SK-N-SH treated with all-trans-retinoic acid at 6 μM for 48 hours (cell line): ENCODE data around the gene KRT80.

ENCODE experiments used
- ATAC-seq: fragments of 200-7000 bp; cut with Tn5 transposase; 3 replicates; pipeline ENCODE4 v1.9.1; 2020; ENCODE audit warnings: mild to moderate bottlenecking, moderate library complexity
- ARNTL ChIP-seq: fragments of 450-650 bp; formaldehyde crosslinking; IDR thresholded peaks from 2 replicates; pipeline ENCODE4 v1.5.0; 2020; ENCODE audit warnings: low read depth, mild to moderate bottlenecking, moderate library complexity, borderline replicate concordance
- BACH2 ChIP-seq: fragments of 250-450 bp; sonication (Bioruptor Pico); IDR thresholded peaks from 2 replicates; pipeline ENCODE4 v1.9.0; 2021; ENCODE audit warnings: mild to moderate bottlenecking, borderline replicate concordance
- CSDC2 ChIP-seq: fragments of 250-450 bp; sonication (Bioruptor Pico); IDR thresholded peaks from 2 replicates; pipeline ENCODE4 v1.5.0; 2020; ENCODE audit warnings: mild to moderate bottlenecking, moderate library complexity
- GLIS3 ChIP-seq: fragments of 250-450 bp; sonication (Bioruptor Pico); IDR thresholded peaks from 2 replicates; pipeline ENCODE4 v1.5.0; 2020; ENCODE audit warnings: mild to moderate bottlenecking, moderate library complexity
- ISL1 ChIP-seq: fragments of 250-450 bp; sonication (Bioruptor Pico); IDR thresholded peaks from 2 replicates; pipeline ENCODE4 v2.1.2; 2022; ENCODE audit warnings: mild to moderate bottlenecking, moderate library complexity
- OSR1 ChIP-seq: fragments of 250-450 bp; sonication (Bioruptor Pico); IDR thresholded peaks from 2 replicates; pipeline ENCODE4 v1.8.0; 2022; ENCODE audit warnings: moderate library complexity, mild to moderate bottlenecking, inconsistent platforms
- PPARA ChIP-seq: fragments of 250-450 bp; sonication (Bioruptor Pico); IDR thresholded peaks from 2 replicates; pipeline ENCODE4 v1.5.0; 2020; ENCODE audit warnings: mild to moderate bottlenecking, borderline replicate concordance
- RARB ChIP-seq: fragments of 250-450 bp; sonication (Bioruptor Pico); IDR thresholded peaks from 2 replicates; pipeline ENCODE4 v1.8.0; 2021; ENCODE audit warnings: mild to moderate bottlenecking, moderate library complexity
- SNAI2 ChIP-seq: fragments of 250-450 bp; sonication (Bioruptor Pico); IDR thresholded peaks from 2 replicates; pipeline ENCODE4 v1.5.0; 2020; ENCODE audit warnings: mild to moderate bottlenecking, moderate library complexity
- TCF4 ChIP-seq: fragments of 250-450 bp; sonication (Bioruptor Pico); IDR thresholded peaks from 2 replicates; pipeline ENCODE4 v1.8.0; 2021; ENCODE audit warnings: mild to moderate bottlenecking, moderate library complexity, borderline replicate concordance
- TOX ChIP-seq: fragments of 250-450 bp; sonication (Bioruptor Pico); IDR thresholded peaks from 2 replicates; pipeline ENCODE4 v1.8.0; 2021; ENCODE audit warnings: mild to moderate bottlenecking, moderate library complexity, borderline replicate concordance
- ZFP3 ChIP-seq: fragments of 250-450 bp; sonication (Bioruptor Pico); IDR thresholded peaks from 2 replicates; pipeline ENCODE4 v1.5.0; 2020; ENCODE audit warnings: mild to moderate bottlenecking, moderate library complexity
- ZFP30 ChIP-seq: fragments of 450-650 bp; formaldehyde crosslinking; IDR thresholded peaks from 2 replicates; pipeline ENCODE4 v1.5.0; 2022; ENCODE audit warnings: mild to moderate bottlenecking, moderate library complexity
- ZNF565 ChIP-seq: fragments of 450-650 bp; formaldehyde crosslinking; conservative IDR thresholded peaks from 2 replicates; pipeline ENCODE4 v1.5.0; 2020; ENCODE audit warnings: low read depth, mild to moderate bottlenecking, moderate library complexity
- ZNF70 ChIP-seq: fragments of 450-650 bp; formaldehyde crosslinking; IDR thresholded peaks from 2 replicates; pipeline ENCODE4 v1.5.0; 2020; ENCODE audit warnings: mild to moderate bottlenecking, moderate library complexity
- ZNF8 ChIP-seq: fragments of 450-650 bp; formaldehyde crosslinking; IDR thresholded peaks from 2 replicates; pipeline ENCODE4 v1.5.0; 2020; ENCODE audit warnings: mild to moderate bottlenecking, moderate library complexity
- TF ChIP-seq, protein P1 (sequence below): fragments of 250-450 bp; sonication (Bioruptor Pico); IDR thresholded peaks from 2 replicates; pipeline ENCODE4 v1.8.0; 2021; ENCODE audit warnings: low read depth, mild to moderate bottlenecking, moderate library complexity, borderline replicate concordance
- TF ChIP-seq, protein P2 (sequence below): fragments of 250-450 bp; sonication (Bioruptor Pico); IDR thresholded peaks from 2 replicates; pipeline ENCODE4 v1.8.0; 2020; ENCODE audit warnings: mild to moderate bottlenecking, moderate library complexity, borderline replicate concordance
- TF ChIP-seq, protein P3 (sequence below): fragments of 250-450 bp; sonication (Bioruptor Pico); IDR thresholded peaks from 2 replicates; pipeline ENCODE4 v1.5.1; 2020; ENCODE audit warnings: low read depth, mild to moderate bottlenecking, moderate library complexity
- TF ChIP-seq, protein P4 (sequence below): fragments of 250-450 bp; sonication (Bioruptor Pico); IDR thresholded peaks from 2 replicates; pipeline ENCODE4 v1.5.0; 2020; ENCODE audit warnings: mild to moderate bottlenecking, moderate library complexity

KRT80 gene

DNA sequence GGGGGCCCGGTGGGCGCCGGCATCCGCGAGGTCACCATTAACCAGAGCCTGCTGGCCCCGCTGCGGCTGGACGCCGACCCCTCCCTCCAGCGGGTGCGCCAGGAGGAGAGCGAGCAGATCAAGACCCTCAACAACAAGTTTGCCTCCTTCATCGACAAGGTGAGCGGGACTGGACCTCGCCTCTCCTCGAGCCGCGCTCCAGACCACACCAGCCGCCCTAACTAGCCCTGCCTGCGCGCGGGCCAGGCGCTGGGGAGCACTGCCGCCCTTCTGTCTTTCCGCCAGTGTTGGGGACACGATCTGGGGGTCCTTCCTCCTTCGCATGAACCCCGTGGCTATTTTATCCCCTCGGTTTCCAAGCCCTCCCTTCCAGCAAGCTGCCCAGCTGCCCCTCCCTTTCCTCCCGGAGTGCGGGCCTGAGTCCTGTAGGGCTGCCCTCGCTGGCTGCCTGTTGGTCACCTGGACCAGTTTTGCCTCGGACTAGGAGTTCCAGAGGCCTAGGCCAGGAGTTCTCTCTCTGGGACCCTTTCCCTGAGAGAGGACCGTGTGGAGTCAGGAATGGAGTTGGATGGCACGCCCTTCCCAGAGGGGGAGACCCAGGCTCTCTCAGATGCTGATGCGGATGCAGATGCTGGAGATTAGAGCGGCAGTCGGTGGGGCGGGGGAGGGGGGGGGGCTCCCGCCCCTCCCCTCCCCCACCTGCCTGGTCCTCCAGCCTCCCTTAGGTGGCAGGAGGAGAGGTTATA is 41.8 kb upstream of the KRT80 start:
- ATAC-seq, result no peak
- TF ChIP-seq, protein P1, sequence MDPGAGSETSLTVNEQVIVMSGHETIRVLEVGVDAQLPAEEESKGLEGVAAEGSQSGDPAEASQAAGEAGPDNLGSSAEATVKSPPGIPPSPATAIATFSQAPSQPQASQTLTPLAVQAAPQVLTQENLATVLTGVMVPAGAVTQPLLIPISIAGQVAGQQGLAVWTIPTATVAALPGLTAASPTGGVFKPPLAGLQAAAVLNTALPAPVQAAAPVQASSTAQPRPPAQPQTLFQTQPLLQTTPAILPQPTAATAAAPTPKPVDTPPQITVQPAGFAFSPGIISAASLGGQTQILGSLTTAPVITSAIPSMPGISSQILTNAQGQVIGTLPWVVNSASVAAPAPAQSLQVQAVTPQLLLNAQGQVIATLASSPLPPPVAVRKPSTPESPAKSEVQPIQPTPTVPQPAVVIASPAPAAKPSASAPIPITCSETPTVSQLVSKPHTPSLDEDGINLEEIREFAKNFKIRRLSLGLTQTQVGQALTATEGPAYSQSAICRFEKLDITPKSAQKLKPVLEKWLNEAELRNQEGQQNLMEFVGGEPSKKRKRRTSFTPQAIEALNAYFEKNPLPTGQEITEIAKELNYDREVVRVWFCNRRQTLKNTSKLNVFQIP, result no peak
- TF ChIP-seq GLIS3 (no peak), RARB (no peak), ARNTL (CRISPR knock-in tag) (no peak), TCF4 (CRISPR knock-in tag) (no peak), ZFP30 (CRISPR knock-in tag) (no peak), ISL1 (no peak)

DNA sequence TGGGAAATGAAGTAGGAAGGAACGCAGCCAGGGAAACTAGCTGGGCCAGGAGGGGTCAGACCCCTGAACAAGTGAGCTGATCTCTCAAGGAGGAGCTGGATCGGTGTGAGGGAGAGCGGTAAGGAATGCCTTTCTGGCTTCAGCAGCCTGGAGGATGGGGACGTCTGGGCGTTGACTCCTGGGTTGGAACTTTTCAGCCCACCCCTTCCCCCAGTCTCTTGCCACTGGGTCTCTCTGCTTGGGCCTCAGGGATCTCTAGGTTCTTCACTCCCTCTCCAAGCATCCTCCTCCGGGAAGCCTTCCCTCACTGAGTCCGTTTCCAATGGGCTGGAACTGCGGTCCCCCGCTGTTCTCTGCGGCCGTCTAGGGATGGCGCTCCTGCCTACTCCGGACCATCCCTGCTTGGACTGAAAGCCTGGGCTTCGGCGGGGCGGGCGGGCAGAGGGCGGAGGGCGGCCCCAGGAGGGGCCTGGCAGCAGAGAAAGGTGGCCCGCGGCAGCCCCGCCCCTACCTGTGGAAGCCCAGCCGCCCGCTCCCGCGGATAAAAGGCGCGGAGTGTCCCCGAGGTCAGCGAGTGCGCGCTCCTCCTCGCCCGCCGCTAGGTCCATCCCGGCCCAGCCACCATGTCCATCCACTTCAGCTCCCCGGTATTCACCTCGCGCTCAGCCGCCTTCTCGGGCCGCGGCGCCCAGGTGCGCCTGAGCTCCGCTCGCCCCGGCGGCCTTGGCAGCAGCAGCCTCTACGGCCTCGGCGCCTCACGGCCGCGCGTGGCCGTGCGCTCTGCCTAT is 41.1 kb upstream of the KRT80 start, which contains the start of gene KRT7:
KRT7 (plus strand) TSS at position 570 of the 788 bp plus-strand sequence; CDS start at position 624, 54 bp downstream.
- ATAC-seq, result no peak
- TF ChIP-seq, protein P2, sequence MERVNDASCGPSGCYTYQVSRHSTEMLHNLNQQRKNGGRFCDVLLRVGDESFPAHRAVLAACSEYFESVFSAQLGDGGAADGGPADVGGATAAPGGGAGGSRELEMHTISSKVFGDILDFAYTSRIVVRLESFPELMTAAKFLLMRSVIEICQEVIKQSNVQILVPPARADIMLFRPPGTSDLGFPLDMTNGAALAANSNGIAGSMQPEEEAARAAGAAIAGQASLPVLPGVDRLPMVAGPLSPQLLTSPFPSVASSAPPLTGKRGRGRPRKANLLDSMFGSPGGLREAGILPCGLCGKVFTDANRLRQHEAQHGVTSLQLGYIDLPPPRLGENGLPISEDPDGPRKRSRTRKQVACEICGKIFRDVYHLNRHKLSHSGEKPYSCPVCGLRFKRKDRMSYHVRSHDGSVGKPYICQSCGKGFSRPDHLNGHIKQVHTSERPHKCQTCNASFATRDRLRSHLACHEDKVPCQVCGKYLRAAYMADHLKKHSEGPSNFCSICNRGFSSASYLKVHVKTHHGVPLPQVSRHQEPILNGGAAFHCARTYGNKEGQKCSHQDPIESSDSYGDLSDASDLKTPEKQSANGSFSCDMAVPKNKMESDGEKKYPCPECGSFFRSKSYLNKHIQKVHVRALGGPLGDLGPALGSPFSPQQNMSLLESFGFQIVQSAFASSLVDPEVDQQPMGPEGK (CRISPR knock-in tag), result no peak
- TF ChIP-seq ZNF565 (CRISPR knock-in tag) (no peak), ARNTL (CRISPR knock-in tag) (no peak)

DNA sequence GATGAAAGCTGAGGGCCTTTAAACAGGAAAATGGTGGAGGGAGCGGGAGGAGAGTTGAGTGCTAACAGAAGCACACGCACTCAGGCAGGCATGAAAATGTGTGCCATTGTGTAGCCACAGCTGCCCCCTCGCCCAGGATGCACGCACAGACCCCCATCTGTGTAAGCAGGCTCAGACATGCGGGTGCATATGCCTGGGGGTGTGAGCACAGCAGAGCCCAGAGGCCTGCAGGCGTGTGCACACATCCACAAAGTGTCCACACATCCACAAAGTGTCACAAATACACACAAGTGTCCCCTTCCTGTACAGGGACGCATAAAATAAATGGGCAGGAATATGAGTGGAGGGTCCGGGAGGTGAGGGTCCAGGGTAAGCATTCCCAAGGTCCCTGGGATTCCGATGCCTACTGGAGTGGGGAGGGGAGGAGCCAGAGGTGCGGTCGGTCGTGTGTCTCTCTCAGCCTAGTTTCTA is 40.4 kb upstream of the KRT80 start:
- no peak for TF ChIP-seq OSR1
- TF ChIP-seq, protein P3, sequence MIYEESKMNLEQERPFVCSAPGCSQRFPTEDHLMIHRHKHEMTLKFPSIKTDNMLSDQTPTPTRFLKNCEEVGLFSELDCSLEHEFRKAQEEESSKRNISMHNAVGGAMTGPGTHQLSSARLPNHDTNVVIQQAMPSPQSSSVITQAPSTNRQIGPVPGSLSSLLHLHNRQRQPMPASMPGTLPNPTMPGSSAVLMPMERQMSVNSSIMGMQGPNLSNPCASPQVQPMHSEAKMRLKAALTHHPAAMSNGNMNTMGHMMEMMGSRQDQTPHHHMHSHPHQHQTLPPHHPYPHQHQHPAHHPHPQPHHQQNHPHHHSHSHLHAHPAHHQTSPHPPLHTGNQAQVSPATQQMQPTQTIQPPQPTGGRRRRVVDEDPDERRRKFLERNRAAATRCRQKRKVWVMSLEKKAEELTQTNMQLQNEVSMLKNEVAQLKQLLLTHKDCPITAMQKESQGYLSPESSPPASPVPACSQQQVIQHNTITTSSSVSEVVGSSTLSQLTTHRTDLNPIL (CRISPR knock-in tag), result no peak
- no peak for TF ChIP-seq ARNTL (CRISPR knock-in tag)
- TF ChIP-seq, protein P2 (CRISPR knock-in tag), result no peak
- no peak for TF ChIP-seq BACH2 (CRISPR knock-in tag)
- no peak for TF ChIP-seq SNAI2 (CRISPR knock-in tag)
- no peak for TF ChIP-seq TOX (CRISPR knock-in tag)
- no peak for TF ChIP-seq TCF4 (CRISPR knock-in tag)
- TF ChIP-seq, protein P4, sequence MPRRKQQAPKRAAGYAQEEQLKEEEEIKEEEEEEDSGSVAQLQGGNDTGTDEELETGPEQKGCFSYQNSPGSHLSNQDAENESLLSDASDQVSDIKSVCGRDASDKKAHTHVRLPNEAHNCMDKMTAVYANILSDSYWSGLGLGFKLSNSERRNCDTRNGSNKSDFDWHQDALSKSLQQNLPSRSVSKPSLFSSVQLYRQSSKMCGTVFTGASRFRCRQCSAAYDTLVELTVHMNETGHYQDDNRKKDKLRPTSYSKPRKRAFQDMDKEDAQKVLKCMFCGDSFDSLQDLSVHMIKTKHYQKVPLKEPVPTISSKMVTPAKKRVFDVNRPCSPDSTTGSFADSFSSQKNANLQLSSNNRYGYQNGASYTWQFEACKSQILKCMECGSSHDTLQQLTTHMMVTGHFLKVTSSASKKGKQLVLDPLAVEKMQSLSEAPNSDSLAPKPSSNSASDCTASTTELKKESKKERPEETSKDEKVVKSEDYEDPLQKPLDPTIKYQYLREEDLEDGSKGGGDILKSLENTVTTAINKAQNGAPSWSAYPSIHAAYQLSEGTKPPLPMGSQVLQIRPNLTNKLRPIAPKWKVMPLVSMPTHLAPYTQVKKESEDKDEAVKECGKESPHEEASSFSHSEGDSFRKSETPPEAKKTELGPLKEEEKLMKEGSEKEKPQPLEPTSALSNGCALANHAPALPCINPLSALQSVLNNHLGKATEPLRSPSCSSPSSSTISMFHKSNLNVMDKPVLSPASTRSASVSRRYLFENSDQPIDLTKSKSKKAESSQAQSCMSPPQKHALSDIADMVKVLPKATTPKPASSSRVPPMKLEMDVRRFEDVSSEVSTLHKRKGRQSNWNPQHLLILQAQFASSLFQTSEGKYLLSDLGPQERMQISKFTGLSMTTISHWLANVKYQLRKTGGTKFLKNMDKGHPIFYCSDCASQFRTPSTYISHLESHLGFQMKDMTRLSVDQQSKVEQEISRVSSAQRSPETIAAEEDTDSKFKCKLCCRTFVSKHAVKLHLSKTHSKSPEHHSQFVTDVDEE (CRISPR knock-in tag), result no peak
- TF ChIP-seq ISL1, result no peak
- no peak for TF ChIP-seq GLIS3
- TF ChIP-seq ZFP3 (CRISPR knock-in tag), result no peak
- TF ChIP-seq ZFP30 (CRISPR knock-in tag), result no peak
- TF ChIP-seq RARB, result no peak
- TF ChIP-seq ZNF70 (CRISPR knock-in tag), result no peak
- TF ChIP-seq ZNF8 (CRISPR knock-in tag), result no peak
- TF ChIP-seq, protein P1, result no peak
- TF ChIP-seq PPARA (CRISPR knock-in tag), result no peak
- no peak for TF ChIP-seq CSDC2 (CRISPR knock-in tag)
- TF ChIP-seq ZNF565 (CRISPR knock-in tag), result no peak
- ATAC-seq, result no peak
